BJ (cell line): ENCODE results near the gene ATP8A1. TPM values are rescaled to one million over a fixed set of nuclear protein-coding genes. Genes with fewer than 3 reads are reported as not detected.

Source experiments
- CTCF ChIA-PET: fragments of 350-600 bp; formaldehyde crosslinking; extraction: SDS; loops from one replicate; lab custom pipeline; 2021; ENCODE audit warnings: antibody characterized with exemption, inconsistent platforms; lab: Yijun Ruan, JAX
- POLR2A ChIA-PET: fragments of 300-600 bp; sonication (Branson Sonifier 250); formaldehyde crosslinking; extraction: SDS; loops from one replicate; lab custom pipeline; 2021; ENCODE audit warnings: antibody characterized with exemption; lab: Charles Lee
- DNase-seq: peaks from one replicate; pipeline ENCODE4 v3.0.0-alpha.2; 2011; ENCODE audit warnings: low read depth
- H3K27me3 ChIP-seq: 2 replicates; pipeline ENCODE4 v1.6.0; 2011; ENCODE audit warnings: low read length; ENCODE audit not compliant: control insufficient read depth, insufficient read depth
- H3K36me3 ChIP-seq: 2 replicates; pipeline ENCODE4 v1.5.1; 2011; ENCODE audit warnings: low read length; ENCODE audit not compliant: control insufficient read depth, insufficient read depth
- H3K4me3 ChIP-seq: 2 replicates; pipeline ENCODE4 v1.5.1; 2011; ENCODE audit warnings: low read depth, mild to moderate bottlenecking, control low read depth, low read length
- CTCF ChIP-seq: IDR thresholded peaks from 2 replicates; pipeline ENCODE4 v1.5.1; 2011; ENCODE audit warnings: low read depth, mild to moderate bottlenecking, control low read depth, inconsistent platforms, low read length, moderate library complexity; ENCODE audit not compliant: insufficient read depth
- polyA plus RNA-seq: library from polyadenylated mRNA; depleted of rRNA; stranded (reverse); fragments of >200 nt; gene quantifications from 2 replicates; pipeline ENCODE4 v1.2.3, GENCODE V29; 2011

Gene ATP8A1
- polyA plus RNA-seq, 1 experiment: 0.02 TPM

- H3K36me3 ChIP-seq: no peaks in the 10 kb centered on the region
- no peak for TF ChIP-seq CTCF
- no peak for DNase-seq
- ChIA-PET CTCF (no interaction called here), POLR2A (no interaction called here)
- no peak overlapping the region for H3K4me3 ChIP-seq
- H3K27me3 ChIP-seq: no peaks in the 10 kb centered on the region
Measured at GRCh38 chr4:42420140-42420539, 236.8 kb downstream of the ATP8A1 start.

GRCh38 chr4:42417550-42417949 lies 239.4 kb downstream of the ATP8A1 start:
- POLR2A ChIA-PET: no interaction called here
- no peak for TF ChIP-seq CTCF
- Histone ChIP-seq H3K36me3 (no peaks in the 10 kb centered on the region), H3K4me3 (no peak overlapping the region), H3K27me3 (no peaks in the 10 kb centered on the region)
- no peak for DNase-seq
- CTCF ChIA-PET: interaction anchor here (1.2 kb wide), 1 partner anchor 18 kb away, joined by 3 read pairs; no protein-coding TSS in a partner anchor

DNA sequence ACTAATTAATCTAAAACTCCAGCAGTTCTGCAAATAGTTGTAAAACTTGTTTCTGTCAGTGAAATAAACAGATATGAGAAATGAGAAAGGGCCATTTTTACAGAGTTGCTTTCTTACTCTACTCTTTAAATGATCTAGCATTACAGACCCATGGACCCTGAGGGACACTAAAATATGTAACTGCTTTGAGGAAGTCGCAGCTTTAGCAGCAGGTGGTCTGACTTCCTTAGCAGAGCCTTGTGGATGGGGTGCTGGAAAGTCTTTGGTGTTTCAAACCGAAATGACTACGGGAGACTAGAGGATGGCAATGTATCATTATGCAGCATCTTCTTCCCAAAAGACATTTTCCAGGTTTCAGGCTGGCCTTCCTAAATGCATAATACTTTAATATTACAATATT lies 240.9 kb downstream of the ATP8A1 start:
- no peak overlapping the region for H3K4me3 ChIP-seq
- DNase-seq: no peak
- H3K36me3 ChIP-seq: no peaks in the 10 kb centered on the region
- no peak for TF ChIP-seq CTCF
- ChIA-PET POLR2A (no interaction called here), CTCF (interaction anchor here (0.7 kb wide), 1 partner anchor 104 kb away, joined by 4 read pairs; no protein-coding TSS in a partner anchor)
- no peaks in the 10 kb centered on the region for H3K27me3 ChIP-seq

DNA sequence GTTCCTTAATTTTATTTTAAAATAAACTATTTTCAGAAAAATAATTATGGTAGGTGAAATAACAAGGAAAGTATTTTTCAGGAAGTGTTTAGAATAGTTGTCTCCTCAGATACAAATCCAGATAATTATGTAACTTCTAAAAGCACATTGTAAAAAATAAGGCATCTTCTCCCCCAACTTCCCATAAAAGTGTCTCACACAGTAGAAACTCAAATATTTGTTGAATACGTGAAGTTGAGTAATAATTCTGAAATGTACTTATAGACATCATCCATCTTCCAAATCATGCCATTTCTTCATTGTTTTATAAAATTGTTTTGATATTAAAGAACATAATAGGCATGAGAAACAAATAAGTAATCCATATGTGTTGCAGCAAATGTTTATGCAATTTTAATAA lies 241.6 kb downstream of the ATP8A1 start:
- no peaks in the 10 kb centered on the region for H3K36me3 ChIP-seq
- no peak for TF ChIP-seq CTCF
- ChIA-PET POLR2A (no interaction called here), CTCF (no interaction called here)
- no peak overlapping the region for H3K4me3 ChIP-seq
- H3K27me3 ChIP-seq: no peaks in the 10 kb centered on the region
- DNase-seq: peak; percentile 4

- CTCF ChIA-PET: no interaction called here
- H3K27me3 ChIP-seq: no peaks in the 10 kb centered on the region
- POLR2A ChIA-PET: no interaction called here
- no peak overlapping the region for H3K4me3 ChIP-seq
- peak; percentile 53 for DNase-seq
- no peak for TF ChIP-seq CTCF
- no peaks in the 10 kb centered on the region for H3K36me3 ChIP-seq
Measured at GRCh38 chr4:42412251-42412650, 244.7 kb downstream of the ATP8A1 start.
